Stimulated activated CD4-positive, alpha-beta T cell treated with anti-CD3 and anti-CD28 coated beads, Interleukin-2, amount 100 ng/mL, for 4 hours (primary cell): ENCODE data around the gene IFNAR1.
A peak's percentile ranks its signal among the peaks of the same experiment; 100 is the strongest.

ENCODE experiments used
- DNase-seq: peaks from one replicate; pipeline ENCODE4 v3.0.0-alpha.2; 2020; ENCODE audit warnings: low read depth

IFNAR1 gene

GRCh38 chr21:33324291-33325221, at the start of gene IFNAR1:
IFNAR1 (plus strand) TSS chr21:33324970; CDS start chr21:33325056, 86 bp downstream.
- DNase-seq, result peak; percentile 97

- no peak for DNase-seq
These were observed 46.0 kb upstream of the IFNAR1 start for GRCh38 chr21:33278721-33279120.

DNA sequence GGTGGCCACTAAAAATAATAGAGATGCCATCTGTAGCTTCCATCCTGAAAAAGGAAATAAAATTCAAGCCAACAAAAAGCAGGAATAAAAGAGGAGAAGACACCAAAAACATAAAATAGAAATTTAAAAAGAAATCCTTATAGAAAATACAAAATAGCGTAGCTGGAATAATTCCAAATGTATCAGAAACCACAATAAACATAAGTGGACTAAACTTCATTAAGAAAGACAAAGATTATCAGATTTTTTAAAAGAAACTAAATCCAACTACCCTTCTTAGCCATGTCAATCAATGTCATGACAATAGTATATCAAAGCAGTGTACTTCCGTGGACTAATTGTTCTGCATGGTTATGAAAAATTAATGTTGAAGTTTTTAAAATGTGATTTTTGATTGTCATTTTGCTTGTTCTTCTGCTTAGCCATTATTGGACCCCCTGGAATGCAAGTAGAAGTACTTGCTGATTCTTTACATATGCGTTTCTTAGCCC, 45.4 kb upstream of the IFNAR1 start:
- DNase-seq, result no peak

- no peak for DNase-seq
These were observed 43.6 kb upstream of the IFNAR1 start for GRCh38 chr21:33281096-33281652.

GRCh38 chr21:33283203-33283602, 41.6 kb upstream of the IFNAR1 start:
- DNase-seq, result no peak

- no peak for DNase-seq
These were observed 38.7 kb upstream of the IFNAR1 start for GRCh38 chr21:33286076-33286475.

GRCh38 chr21:33286600-33287456, 37.9 kb upstream of the IFNAR1 start:
- no peak for DNase-seq

- DNase-seq, result no peak
These were observed 35.5 kb upstream of the IFNAR1 start for GRCh38 chr21:33289199-33289819.

GRCh38 chr21:33290441-33290840, 34.3 kb upstream of the IFNAR1 start:
- no peak for DNase-seq

GRCh38 chr21:33291686-33292085, 33.1 kb upstream of the IFNAR1 start:
- no peak for DNase-seq

GRCh38 chr21:33292724-33293123, 32.0 kb upstream of the IFNAR1 start:
- DNase-seq, result no peak

DNA sequence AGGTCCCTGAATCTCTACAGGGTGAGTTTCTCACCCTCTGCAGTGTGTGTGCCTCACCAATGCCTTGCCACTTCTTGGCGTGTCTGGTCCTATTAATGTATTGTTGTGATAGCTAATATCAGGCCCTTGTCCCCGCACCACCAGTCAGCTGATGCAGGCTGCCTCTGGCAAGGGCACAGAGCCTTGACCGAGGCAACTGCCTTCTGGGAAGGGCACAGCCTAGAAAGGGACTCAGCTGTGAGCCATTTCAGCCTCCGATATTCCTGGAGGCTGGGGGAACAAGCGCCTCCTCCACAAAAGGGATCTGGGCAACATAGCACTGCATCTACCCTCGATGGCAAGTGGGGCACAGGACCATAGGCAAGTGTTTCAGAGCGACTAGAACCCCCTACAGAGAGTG, 31.6 kb upstream of the IFNAR1 start:
- no peak for DNase-seq

DNA sequence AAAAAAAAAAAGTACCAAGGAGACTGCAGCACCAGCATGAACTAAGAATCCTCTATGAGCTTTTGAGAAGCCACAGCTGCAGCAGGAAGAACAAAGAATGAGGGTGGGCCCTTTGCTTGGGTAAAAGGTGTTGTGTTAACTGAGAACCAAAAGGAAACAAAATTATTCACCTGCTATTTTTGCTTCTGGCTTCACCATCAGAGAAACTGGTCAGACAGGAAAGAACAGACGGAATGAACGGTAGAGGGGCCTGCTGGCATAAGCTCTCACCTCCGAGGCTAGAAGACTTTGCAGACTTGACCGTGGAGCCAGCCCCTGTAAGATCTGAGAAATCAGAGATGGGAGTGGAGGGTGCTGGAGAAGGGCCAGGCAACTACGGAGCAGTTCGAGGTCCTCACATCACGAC, 31.0 kb upstream of the IFNAR1 start:
- DNase-seq, result no peak

- no peak for DNase-seq
These were observed 28.6 kb upstream of the IFNAR1 start for GRCh38 chr21:33296156-33296555.

DNA sequence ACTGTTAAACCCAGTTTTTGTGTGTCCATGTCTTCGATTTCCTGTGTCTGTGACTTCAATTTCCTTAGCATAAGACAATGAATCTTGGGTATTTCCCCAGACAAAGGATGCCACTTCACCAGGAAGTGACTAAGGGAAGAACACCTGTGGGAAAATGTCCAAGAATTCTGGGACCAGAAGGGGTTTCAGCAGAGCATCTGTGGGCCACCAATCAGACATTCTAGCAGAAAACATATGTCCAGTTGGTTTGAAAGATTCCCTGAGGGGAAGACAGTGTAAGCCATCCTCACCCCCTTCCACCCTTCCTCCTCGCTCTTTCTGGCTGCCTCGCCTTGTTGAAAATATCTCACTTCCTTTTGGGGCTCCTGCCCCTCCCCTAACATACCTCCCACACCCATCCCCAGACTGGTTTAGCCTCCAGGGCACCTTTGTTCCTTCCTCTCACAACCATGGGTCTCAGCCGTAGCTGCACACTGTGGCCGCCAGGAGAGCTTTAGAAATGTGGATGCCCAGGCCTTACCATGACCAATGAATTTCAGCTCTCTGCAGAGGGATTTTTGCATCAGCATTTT, 25.5 kb upstream of the IFNAR1 start:
- peak; percentile 26 for DNase-seq

GRCh38 chr21:33300701-33301631, 23.8 kb upstream of the IFNAR1 start:
- DNase-seq, result no peak

- DNase-seq, result no peak
These were observed 23.2 kb upstream of the IFNAR1 start for GRCh38 chr21:33301632-33302002.

DNA sequence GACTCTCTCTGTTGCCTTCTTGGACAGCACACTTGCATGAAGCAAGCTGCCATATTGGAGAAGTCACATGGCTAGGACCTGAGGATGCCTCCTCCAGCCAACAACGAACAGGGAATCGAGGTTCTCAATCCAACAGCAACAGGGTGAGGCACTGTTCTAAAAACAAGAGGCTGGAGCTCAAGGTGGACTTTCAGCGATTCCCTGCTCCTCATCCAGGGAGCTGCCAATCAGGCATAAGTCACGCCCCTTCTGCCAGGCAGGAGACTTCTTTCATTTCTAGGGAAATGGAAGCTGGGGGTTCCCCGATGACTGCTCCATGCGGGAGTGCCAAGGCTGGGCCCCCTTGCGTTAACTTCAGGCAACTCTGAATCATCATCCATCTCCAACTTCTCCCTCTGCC, 22.7 kb upstream of the IFNAR1 start:
- DNase-seq, result no peak

GRCh38 chr21:33302796-33303195, 22.0 kb upstream of the IFNAR1 start:
- DNase-seq, result no peak

DNA sequence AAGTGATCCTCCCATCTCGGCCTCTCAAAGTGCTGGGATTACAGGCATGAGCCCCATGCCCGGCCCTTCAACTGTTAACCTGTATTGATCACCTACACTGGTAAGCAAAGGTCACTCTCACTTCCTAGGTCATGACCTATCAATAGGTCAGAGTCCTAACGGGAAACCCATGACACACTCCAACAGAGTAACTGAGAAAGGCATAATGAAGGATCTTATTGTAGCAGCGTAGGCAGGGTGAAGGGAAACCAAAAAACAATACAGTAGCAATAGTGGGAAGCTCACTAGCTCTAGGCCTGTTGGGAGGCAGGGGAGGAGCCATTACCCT, 19.5 kb upstream of the IFNAR1 start:
- DNase-seq, result no peak

DNA sequence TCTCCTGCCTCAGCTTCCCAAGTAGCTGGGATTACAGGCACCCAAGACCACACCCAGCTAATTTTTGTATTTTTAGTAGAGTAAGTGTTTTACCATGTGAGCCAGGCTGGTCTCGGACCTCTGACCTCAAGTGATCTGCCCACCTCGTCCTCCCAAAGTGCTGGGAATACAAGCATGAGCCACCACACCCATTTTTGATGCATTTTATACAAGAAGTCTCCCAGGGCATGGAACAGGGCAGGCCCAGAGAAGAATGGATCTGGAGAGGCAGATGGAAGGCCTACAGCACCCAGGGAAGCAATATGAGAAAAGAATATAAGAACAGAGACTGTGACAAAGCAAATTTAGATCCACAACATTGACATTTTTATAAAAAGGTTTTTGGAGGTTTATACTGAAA, 18.8 kb upstream of the IFNAR1 start:
- DNase-seq, result no peak
